Measurements from ENCODE around the gene GPI.

DNA sequence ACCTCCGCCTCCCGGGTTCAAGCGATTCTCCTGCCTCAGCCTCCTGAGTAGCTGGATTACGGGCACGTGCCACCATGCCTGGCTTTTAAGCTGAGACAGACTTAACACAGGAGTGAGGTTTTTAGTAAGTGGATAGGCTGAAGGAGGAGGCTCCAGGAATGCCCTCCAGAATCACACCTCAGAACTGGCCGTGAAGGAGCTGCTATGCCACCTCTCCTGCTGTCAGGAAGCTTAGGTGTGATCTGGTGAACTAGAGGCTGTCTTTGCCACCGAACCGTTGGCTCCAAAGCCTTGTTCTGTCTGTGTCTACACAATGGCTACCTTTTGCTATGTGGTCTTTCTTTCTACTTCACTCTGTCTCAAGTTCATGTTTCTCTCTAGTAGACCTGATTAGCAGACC is 43.4 kb downstream of the GPI start:
- TF ChIP-seq GATA2 (IDR thresholded peaks at IDR 0.05; ENCODE audit: low read depth, low read length) (no peak), GATA3 (IDR thresholded peaks at IDR 0.05; ENCODE audit: low read depth, low read length) (no peak)
